HepG2 (cell line): ENCODE results near the gene OTULINL. TPM values are rescaled to one million over a fixed set of nuclear protein-coding genes. Genes with fewer than 3 reads are reported as not detected.

Experiments
- ATAC-seq: fragments of 200-7000 bp; cut with Tn5 transposase; 3 replicates; pipeline ENCODE4 v1.9.1; 2020; ENCODE audit warnings: mild to moderate bottlenecking, moderate library complexity
- BruUV-seq: library from RNA; stranded (reverse); fragments of 400-500 nt; replicated peaks from 2 replicates; lab custom pipeline; 2021; lab: Mats Ljungman, UMichigan
- CTCF ChIA-PET: fragments of 300-600 bp; formaldehyde crosslinking; extraction: SDS; loops from one replicate; lab custom pipeline; 2021; ENCODE audit warnings: low total read pairs, inconsistent platforms, low intra/inter-chr PET ratio; lab: Yijun Ruan, JAX
- POLR2A ChIA-PET: fragments of 350-600 bp; sonication (Branson Sonifier 250); formaldehyde crosslinking; loops from one replicate; lab custom pipeline; 2020; ENCODE audit warnings: antibody characterized with exemption, inconsistent platforms; lab: Yijun Ruan, JAX
- DNase-seq: peaks from one replicate; pipeline ENCODE4 v3.0.0-alpha.2; 2015; ENCODE audit warnings: low spot score
- FAIRE-seq: peaks from 3 replicates; lab custom pipeline; 2011; peaks lifted over from hg19 to GRCh38; lab: Jason Lieb, UNC
- H2AFZ ChIP-seq: one replicate; pipeline ENCODE4 v1.6.1; 2011; ENCODE audit warnings: low read length, inconsistent platforms
- H3K27ac ChIP-seq: fragments of 300-600 bp; 3 replicates; pipeline ENCODE4 v1.8.0; 2011; ENCODE audit warnings: mixed run types, mild to moderate bottlenecking, mixed read lengths, low read length, inconsistent platforms; ENCODE audit not compliant: insufficient read depth; ENCODE audit errors: extremely low read length
- H3K27me3 ChIP-seq, 2 experiments: fragments of 200-600 bp in 1 of 2; 2 replicates in 1 of 2; 3 replicates in 1 of 2; pipeline versions ENCODE4 v1.6.0 to v1.8.0; 2011; ENCODE audit warnings: low read length in 2 of 2, mild to moderate bottlenecking in 2 of 2, moderate library complexity in 2 of 2, inconsistent platforms in 1 of 2; ENCODE audit not compliant: insufficient read depth in 2 of 2, control insufficient read depth in 1 of 2
- H3K36me3 ChIP-seq, 2 experiments: fragments of 200-600 bp in 1 of 2; replicated peaks in 1 of 2; 2 replicates in 1 of 2; 3 replicates in 1 of 2; pipeline versions ENCODE4 v1.5.1 to v1.8.0; 2011; ENCODE audit warnings: low read length in 2 of 2, inconsistent platforms in 1 of 2; ENCODE audit not compliant: insufficient read depth in 2 of 2, control insufficient read depth in 1 of 2
- H3K4me1 ChIP-seq: 2 replicates; pipeline ENCODE4 v1.5.1; 2012; ENCODE audit warnings: low read length, inconsistent platforms; ENCODE audit not compliant: insufficient read depth
- H3K4me2 ChIP-seq: 2 replicates; pipeline ENCODE4 v1.6.0; 2011; ENCODE audit warnings: low read depth, low read length, inconsistent platforms
- H3K4me3 ChIP-seq, 3 experiments: fragments of 200-600 bp in 1 of 3; sonication (generic), shearing (Covaris generic) in 1 of 3; replicated peaks in 1 of 3; 2 replicates each; pipeline ENCODE4 v1.5.1; 2011 to 2016; ENCODE audit warnings: low read length in 3 of 3, inconsistent platforms in 2 of 3, low read depth in 2 of 3, mild to moderate bottlenecking in 2 of 3, control low read depth in 1 of 3, mixed read lengths in 1 of 3; ENCODE audit not compliant: insufficient read depth in 1 of 3
- H3K79me2 ChIP-seq: one replicate; pipeline ENCODE4 v1.6.1; 2011; ENCODE audit warnings: low read length, inconsistent platforms; ENCODE audit not compliant: insufficient read depth
- H3K9ac ChIP-seq: 2 replicates; pipeline ENCODE4 v1.6.0; 2011; ENCODE audit warnings: mild to moderate bottlenecking, low read depth, low read length, inconsistent platforms; ENCODE audit not compliant: insufficient read depth
- H3K9me3 ChIP-seq: 2 replicates; pipeline ENCODE4 v1.5.1; 2012; ENCODE audit warnings: mild to moderate bottlenecking, low read length
- H4K20me1 ChIP-seq: 2 replicates; pipeline ENCODE4 v1.6.0; 2011; ENCODE audit warnings: inconsistent platforms, mild to moderate bottlenecking, low read length, moderate library complexity; ENCODE audit not compliant: insufficient read depth
- CEBPZ ChIP-seq: IDR thresholded peaks from 2 replicates; pipeline ENCODE4 v1.6.1; 2012; ENCODE audit warnings: low read length, improper control_type of control experiment
- CREB1 ChIP-seq, 2 experiments: fragments of 450-650 bp in 1 of 2; IDR thresholded peaks; 2 replicates each; pipeline ENCODE4 v1.6.1; 2016 to 2017; ENCODE audit warnings: control low read depth in 1 of 2, mild to moderate bottlenecking in 1 of 2, missing compliant biosample characterization in 1 of 2, missing genetic modification characterization in 1 of 2
- CSRNP2 ChIP-seq: sonication (generic); formaldehyde crosslinking; conservative IDR thresholded peaks from 2 replicates; pipeline ENCODE4 v1.8.0; 2022; ENCODE audit warnings: low read depth, missing genetic modification reagents
- ETV6 ChIP-seq: sonication (generic); formaldehyde crosslinking; conservative IDR thresholded peaks from 2 replicates; pipeline ENCODE4 v1.4.0; 2020; ENCODE audit warnings: missing genetic modification reagents
- GLI4 ChIP-seq: sonication (generic); formaldehyde crosslinking; IDR thresholded peaks from 2 replicates; pipeline ENCODE4 v1.5.1; 2020; ENCODE audit warnings: missing genetic modification reagents, mild to moderate bottlenecking, moderate library complexity, borderline replicate concordance
- HBP1 ChIP-seq: IDR thresholded peaks from 2 replicates; pipeline ENCODE4 v1.6.1; 2016; ENCODE audit warnings: low read depth, control low read depth
- HMG20A ChIP-seq: IDR thresholded peaks from 2 replicates; pipeline ENCODE4 v1.6.1; 2016; ENCODE audit warnings: borderline replicate concordance
- KMT2A ChIP-seq: sonication (generic); formaldehyde crosslinking; IDR thresholded peaks from 2 replicates; pipeline ENCODE4 v1.4.0; 2020; ENCODE audit warnings: missing genetic modification reagents
- NCOR1 ChIP-seq: fragments of 200-600 bp; sonication (generic); IDR thresholded peaks from 2 replicates; pipeline ENCODE4 v1.7.0; 2017; ENCODE audit warnings: antibody characterized with exemption, low read length, borderline replicate concordance
- RAD21 ChIP-seq: fragments of 450-650 bp; formaldehyde crosslinking; IDR thresholded peaks from 2 replicates; pipeline ENCODE4 v1.5.0; 2020; ENCODE audit warnings: mild to moderate bottlenecking
- TP53 ChIP-seq: sonication (generic); formaldehyde crosslinking; conservative IDR thresholded peaks from 2 replicates; pipeline ENCODE4 v1.4.0; 2020; ENCODE audit warnings: missing genetic modification reagents
- ZNF292 ChIP-seq: sonication (generic); formaldehyde crosslinking; IDR thresholded peaks from 2 replicates; pipeline ENCODE4 v1.8.1; 2022; ENCODE audit warnings: mild to moderate bottlenecking, low read depth, missing genetic modification reagents, borderline replicate concordance
- ZNF572 ChIP-seq: sonication (generic); formaldehyde crosslinking; IDR thresholded peaks from 2 replicates; pipeline ENCODE4 v1.5.1; 2020; ENCODE audit warnings: mild to moderate bottlenecking, missing genetic modification reagents
- WGBS: methylation state at CpG from one replicate; pipeline ENCODE4 v1.1.6; 2017; ENCODE audit warnings: low lambda C conversion rate; 5-methylcytosine and 5-hydroxymethylcytosine counted together
- in situ Hi-C: cut with HindIII; loops from 2 replicates; pipeline ENCODE4 v1.10.0; 2017; ENCODE audit warnings: low pct_unique_long_range_greater_than_20kb; ENCODE audit not compliant: extremely low pct_ligation_motif_present
- intact Hi-C: fragments of 100-400 bp; cut with micrococcal nuclease; formaldehyde crosslinking; loops from one replicate; pipeline ENCODE4 v1.10.0; 2022; ENCODE audit not compliant: unreplicated experiment
- polyA plus RNA-seq, 8 experiments: library from polyadenylated mRNA; depleted of rRNA in 3 of 8; stranded (reverse) in 7 of 8; unstranded in 1 of 8; fragments of >200 nt; fragmentation: Illumina TruSeq in 4 of 8; extraction: Trizol in 4 of 8; gene quantifications; 2 replicates each; pipeline versions ENCODE4 v1.2.1 to v1.2.3, GENCODE V29; 2011 to 2016; ENCODE audit warnings: low read depth in 4 of 8, missing spikeins in 1 of 8, mixed read lengths in 1 of 8; ENCODE audit not compliant: insufficient read depth in 1 of 8
- total RNA-seq, 5 experiments: library from RNA; depleted of rRNA; stranded (reverse); fragments of >200 nt; fragmentation: Illumina TruSeq; extraction: Trizol; gene quantifications; 2 replicates each; pipeline ENCODE4 v1.2.3, GENCODE V29; 2016; ENCODE audit warnings: low read depth in 1 of 5

The OTULINL gene
- total and polyA plus RNA-seq, 2 of the 13 experiments (the other 11 are each of a cell fraction or from before 2014, with no cell fraction given) = 0.04 to 0.40 TPM

GRCh38 chr5:14582797-14583137, 1.2 kb downstream of the OTULINL start:
- Histone ChIP-seq H3K36me3 (no peaks in the 10 kb centered on the region), H3K9ac (no peak overlapping the region), H3K79me2 (no peaks in the 10 kb centered on the region), H4K20me1 (no peaks in the 10 kb centered on the region), H3K4me3 (no peak overlapping the region), H3K27ac (no peak overlapping the region), H3K9me3 (no peaks in the 10 kb centered on the region), H3K27me3 (peaks cover 7 to 59% of the 10 kb centered on the region in 2 experiments), H3K4me1 (peaks cover 21% of the 10 kb centered on the region)
- intact Hi-C loops (no loop called here), in situ Hi-C loops (no loop called here)
- ATAC-seq (no peak), DNase-seq (no peak)
- 25% methylated on average over 9 of the region's 9 CpGs for WGBS
- no TSS peak for BruUV-seq
- ChIA-PET CTCF (no interaction called here), POLR2A (no interaction called here)
- TF ChIP-seq ZNF292 (CRISPR knock-in tag) (no peak), CSRNP2 (CRISPR knock-in tag) (no peak), ETV6 (no peak), HMG20A (CRISPR knock-in tag) (no peak), HBP1 (CRISPR knock-in tag) (no peak), RAD21 (no peak), CREB1 (IDR thresholded peaks at IDR 0.05) (no peak), CREB1 (CRISPR knock-in tag; IDR thresholded peaks at IDR 0.05) (no peak), KMT2A (CRISPR knock-in tag) (no peak), GLI4 (CRISPR knock-in tag) (no peak), CEBPZ (no peak), NCOR1 (no peak), TP53 (CRISPR knock-in tag) (no peak), ZNF572 (CRISPR knock-in tag) (no peak)
- TF ChIP-seq, all 625 proteins: peak for 0
- Histone ChIP-seq H3K4me2 (peak overlapping the region; percentile 71; the same call in 1 of the 2 replicates), H2AFZ (no peak overlapping the region)
- no peak for FAIRE-seq
